Measurements from ENCODE around the gene SLC26A2. TPM values are rescaled to one million over a fixed set of nuclear protein-coding genes. Genes with fewer than 3 reads are reported as not detected.
A peak's percentile ranks its signal among the peaks of the same experiment; 100 is the strongest.

SLC26A2 gene
- total RNA-seq, 4 donors from 2014 or later: 233 to 1,489 (median 1,023) TPM

GRCh38 chr5:150013931-150014330 is 53.4 kb downstream of the SLC26A2 start:
- intact Hi-C loops (cut with DNase I; ENCODE audit: low total_unique reads): no loop called here

GRCh38 chr5:150014456-150014855 is 53.9 kb downstream of the SLC26A2 start:
- Histone ChIP-seq H3K36me3 (peaks cover 0 to 61% (median 31%) of the 10 kb centered on the region in 4 donors), H3K27me3 (no peaks in the 10 kb centered on the region), H3K27ac (no peak overlapping the region), H3K4me1 (peaks cover 0 to 15% (median 3%) of the 10 kb centered on the region in 4 donors), H3K9me3 (no peaks in the 10 kb centered on the region), H3K4me3 (no peak overlapping the region)
- TF ChIP-seq CTCF (IDR thresholded peaks at IDR 0.05) (no peak), POLR2AphosphoS5 (IDR thresholded peaks at IDR 0.05) (no peak), EP300 (IDR thresholded peaks at IDR 0.05; ENCODE audit: low read depth) (no peak), POLR2A (IDR thresholded peaks at IDR 0.05) (no peak)
- WGBS, 2 donors (ENCODE audit: low coverage in 1 of 2): 48 to 72% methylated on average over 2 to 3 of the region's 3 CpGs
- intact Hi-C loops (cut with DNase I; ENCODE audit: low total_unique reads) (no loop called here), in situ Hi-C loops (cut with MboI; ENCODE audit: low pct_ligation_motif_present in 1 of 4, low pct_unique_long_range_greater_than_20kb in 1 of 4, low sequenced_read_pairs in 3 of 4) (no loop called here)
- DNase-seq: no peak

More at GRCh38 chr5:150013931-150014330, 53.4 kb downstream of the SLC26A2 start:
- Histone ChIP-seq H3K9me3 (no peaks in the 10 kb centered on the region), H3K27me3 (no peaks in the 10 kb centered on the region), H3K27ac (no peak overlapping the region), H3K4me3 (no peak overlapping the region), H3K36me3 (peaks cover 0 to 57% (median 29%) of the 10 kb centered on the region in 4 donors), H3K4me1 (peaks cover 0 to 15% (median 3%) of the 10 kb centered on the region in 4 donors)
- in situ Hi-C loops (cut with MboI; ENCODE audit: low pct_ligation_motif_present in 1 of 4, low pct_unique_long_range_greater_than_20kb in 1 of 4, low sequenced_read_pairs in 3 of 4): no loop called here
- 52 to 70% methylated on average over 4 of the region's 4 CpGs for WGBS, 2 donors (ENCODE audit: low coverage in 1 of 2)
- TF ChIP-seq POLR2A (IDR thresholded peaks at IDR 0.05): no peak
- no peak for TF ChIP-seq POLR2AphosphoS5 (IDR thresholded peaks at IDR 0.05)
- TF ChIP-seq CTCF (IDR thresholded peaks at IDR 0.05): no peak
- TF ChIP-seq EP300 (IDR thresholded peaks at IDR 0.05; ENCODE audit: low read depth): no peak
- DNase-seq: peak; percentile 31

- 100% methylated on average over 1 to 3 of the region's 3 CpGs for WGBS, 2 donors (ENCODE audit: low coverage in 1 of 2)
- H3K36me3 ChIP-seq: peaks cover 0 to 64% (median 29%) of the 10 kb centered on the region in 4 donors
- no peak for DNase-seq
- no peaks in the 10 kb centered on the region for H3K9me3 ChIP-seq
- H3K4me3 ChIP-seq: no peak overlapping the region
- no peak overlapping the region for H3K27ac ChIP-seq
- TF ChIP-seq CTCF (IDR thresholded peaks at IDR 0.05) (no peak), POLR2AphosphoS5 (IDR thresholded peaks at IDR 0.05) (no peak), POLR2A (IDR thresholded peaks at IDR 0.05) (no peak), EP300 (IDR thresholded peaks at IDR 0.05; ENCODE audit: low read depth) (no peak)
- intact Hi-C loops (cut with DNase I; ENCODE audit: low total_unique reads): no loop called here
- in situ Hi-C loops (cut with MboI; ENCODE audit: low pct_ligation_motif_present in 1 of 4, low pct_unique_long_range_greater_than_20kb in 1 of 4, low sequenced_read_pairs in 3 of 4): no loop called here
- peaks cover 0 to 15% (median 3%) of the 10 kb centered on the region in 4 donors for H3K4me1 ChIP-seq
- no peaks in the 10 kb centered on the region for H3K27me3 ChIP-seq
These were observed 54.9 kb downstream of the SLC26A2 start for GRCh38 chr5:150015415-150015814.

- H3K36me3 ChIP-seq: peaks cover 0 to 67% (median 30%) of the 10 kb centered on the region in 4 donors
- TF ChIP-seq POLR2A (IDR thresholded peaks at IDR 0.05) (no peak), EP300 (IDR thresholded peaks at IDR 0.05; ENCODE audit: low read depth) (no peak), CTCF (IDR thresholded peaks at IDR 0.05) (no peak), POLR2AphosphoS5 (IDR thresholded peaks at IDR 0.05) (no peak)
- no peaks in the 10 kb centered on the region for H3K9me3 ChIP-seq
- H3K4me3 ChIP-seq: no peak overlapping the region
- no peak for DNase-seq
- H3K27me3 ChIP-seq: no peaks in the 10 kb centered on the region
- H3K27ac ChIP-seq: no peak overlapping the region
- intact Hi-C loops (cut with DNase I; ENCODE audit: low total_unique reads) (no loop called here), in situ Hi-C loops (cut with MboI; ENCODE audit: low pct_ligation_motif_present in 1 of 4, low pct_unique_long_range_greater_than_20kb in 1 of 4, low sequenced_read_pairs in 3 of 4) (no loop called here)
- peaks cover 0 to 15% (median 4%) of the 10 kb centered on the region in 4 donors for H3K4me1 ChIP-seq
These were observed 56.0 kb downstream of the SLC26A2 start for GRCh38 chr5:150016537-150016936.

Measured in transverse colon (tissue), 4 donors.